Right atrium auricular region (tissue), 2 donors: Measurements from ENCODE around the gene GNG7. TPM values are rescaled to one million over a fixed set of nuclear protein-coding genes. Genes with fewer than 3 reads are reported as not detected.
"Not testable (repeated sequence)": the region's sequence is repeated elsewhere in the genome, so short reads cannot be mapped to it uniquely, and the experiment has no call there.

ENCODE experiments used
- DNase-seq: peaks from one replicate; pipeline ENCODE4 v3.0.0-alpha.2; 2019; ENCODE audit warnings: low spot score
- H3K27ac ChIP-seq, 2 donors: fragments of 200-600 bp; sonication (generic); 1 replicate in 1 of 2; 2 replicates in 1 of 2; pipeline ENCODE4 v1.5.1; 2016 to 2019
- H3K27me3 ChIP-seq, 2 donors: fragments of 200-600 bp; sonication (generic); one replicate each; pipeline versions ENCODE4 v1.5.1 to v1.6.0; 2017 to 2019
- H3K36me3 ChIP-seq: fragments of 200-600 bp; sonication (generic); one replicate; pipeline ENCODE4 v1.5.1; 2016
- H3K4me1 ChIP-seq, 2 donors: fragments of 200-600 bp; sonication (generic); one replicate each; pipeline versions ENCODE4 v1.5.1 to v1.6.0; 2017 to 2019
- H3K4me3 ChIP-seq, 2 donors: fragments of 200-600 bp; sonication (generic); 1 replicate in 1 of 2; 2 replicates in 1 of 2; pipeline ENCODE4 v1.5.1; 2017 to 2019; ENCODE audit warnings: mild to moderate bottlenecking in 1 of 2, moderate library complexity in 1 of 2
- H3K9me3 ChIP-seq, 2 donors: fragments of 200-600 bp; sonication (generic); one replicate each; pipeline ENCODE4 v1.5.1; 2019
- CTCF ChIP-seq, 2 donors: fragments of 200-600 bp; sonication (generic); IDR thresholded peaks; one replicate each; pipeline ENCODE4 v1.5.1; 2019; ENCODE audit warnings: antibody characterized with exemption in 2 of 2
- total RNA-seq, 2 donors: library from RNA; depleted of rRNA; stranded (reverse); fragments of >200 nt; gene quantifications; one replicate each; pipeline ENCODE4 v1.1.0, GENCODE V29; 2016

Gene GNG7
- total RNA-seq, 2 donors from 2014 or later: 18.0 to 22.8 TPM

DNA sequence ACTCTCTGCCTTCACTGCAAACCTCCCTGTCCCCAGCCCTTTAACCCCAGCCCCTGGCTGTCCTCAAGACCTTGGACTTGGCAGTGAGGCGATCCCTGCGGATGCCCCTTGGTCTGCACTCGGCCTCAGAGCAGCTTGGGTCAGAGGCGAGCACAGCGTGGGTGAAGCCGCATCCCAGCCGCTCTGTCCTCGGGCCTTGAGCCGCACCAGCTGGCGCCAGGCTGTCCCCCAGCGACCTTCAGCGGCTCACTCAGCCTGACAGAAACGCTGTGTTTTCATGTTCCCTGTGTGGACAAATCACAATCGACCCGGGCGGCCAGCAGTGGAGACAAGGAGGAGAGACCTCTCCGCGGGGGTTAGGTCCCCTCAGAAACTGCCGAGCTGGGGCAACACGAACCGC is 52.0 kb downstream of the GNG7 start:
- Histone ChIP-seq H3K4me3 (no peak overlapping the region), H3K9me3 (no peaks in the 10 kb centered on the region), H3K27ac (no peak overlapping the region), H3K27me3 (no peaks in the 10 kb centered on the region), H3K36me3 (no peaks in the 10 kb centered on the region), H3K4me1 (no peaks in the 10 kb centered on the region)
- no peak for TF ChIP-seq CTCF (IDR thresholded peaks at IDR 0.05)
- no peak for DNase-seq

DNA sequence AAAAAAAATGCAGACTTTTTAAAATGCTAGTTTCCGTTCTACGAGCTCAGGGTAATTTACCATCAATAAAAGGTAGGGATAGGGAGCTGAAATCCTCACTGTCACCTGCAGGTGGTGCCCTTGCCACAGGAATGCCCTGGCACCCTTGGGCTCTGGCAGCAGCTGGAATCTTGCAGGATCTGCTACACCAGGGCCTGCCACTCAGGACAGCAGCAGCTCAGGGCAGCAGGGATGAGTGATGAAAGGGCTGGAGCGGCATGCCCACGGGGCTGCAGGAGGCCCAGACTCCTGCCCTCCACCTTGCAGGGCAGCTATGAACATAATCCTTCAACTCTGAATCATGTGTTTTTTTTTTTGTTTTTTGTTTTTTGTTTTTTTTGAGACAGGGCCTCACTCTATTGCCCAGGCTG is 54.0 kb downstream of the GNG7 start:
- DNase-seq: no peak

DNA sequence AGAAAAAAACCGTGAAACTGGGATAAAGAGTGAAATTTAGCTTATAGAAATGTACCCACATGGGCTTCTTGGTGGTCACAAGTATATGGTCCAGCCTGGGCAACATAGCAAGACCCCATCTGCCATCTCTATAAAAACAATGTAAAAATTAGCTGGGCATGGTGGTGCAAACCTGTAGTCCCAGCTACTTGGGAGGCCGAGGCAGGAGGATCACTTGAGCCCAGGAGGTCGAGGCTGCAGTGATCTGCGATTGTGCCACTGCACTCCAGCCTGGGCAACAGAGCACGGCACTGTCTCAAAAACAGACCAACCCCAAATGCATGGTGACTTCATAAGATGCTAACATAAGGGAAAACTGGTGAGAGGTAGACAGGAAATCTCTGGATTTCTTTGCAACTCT is 54.4 kb downstream of the GNG7 start:
- no peak overlapping the region for H3K4me3 ChIP-seq
- H3K4me1 ChIP-seq: no peaks in the 10 kb centered on the region
- no peaks in the 10 kb centered on the region for H3K36me3 ChIP-seq
- DNase-seq: no peak
- H3K27ac ChIP-seq: no peak overlapping the region
- H3K9me3 ChIP-seq: no peaks in the 10 kb centered on the region
- no peak for TF ChIP-seq CTCF (IDR thresholded peaks at IDR 0.05)
- no peaks in the 10 kb centered on the region for H3K27me3 ChIP-seq

More for the DNA sequence above, 54.0 kb downstream of the GNG7 start:
- no peaks in the 10 kb centered on the region for H3K36me3 ChIP-seq
- H3K9me3 ChIP-seq: no peaks in the 10 kb centered on the region
- no peak overlapping the region for H3K27ac ChIP-seq
- no peaks in the 10 kb centered on the region for H3K4me1 ChIP-seq
- H3K4me3 ChIP-seq: no peak overlapping the region
- H3K27me3 ChIP-seq: no peaks in the 10 kb centered on the region
- peak; percentile 64 to 85 for TF ChIP-seq CTCF (IDR thresholded peaks at IDR 0.05)

- Histone ChIP-seq H3K4me3 (no peak overlapping the region), H3K27ac (no peak overlapping the region), H3K36me3 (no peaks in the 10 kb centered on the region), H3K9me3 (no peaks in the 10 kb centered on the region), H3K27me3 (no peaks in the 10 kb centered on the region), H3K4me1 (no peaks in the 10 kb centered on the region)
- TF ChIP-seq CTCF (IDR thresholded peaks at IDR 0.05): no peak
- DNase-seq: no peak
Observed at GRCh38 chr19:2646866-2647535, 55.5 kb downstream of the GNG7 start.

GRCh38 chr19:2645826-2646225 is 56.7 kb downstream of the GNG7 start:
- H3K9me3 ChIP-seq: no peaks in the 10 kb centered on the region
- H3K27ac ChIP-seq: no peak overlapping the region
- no peaks in the 10 kb centered on the region for H3K36me3 ChIP-seq
- DNase-seq: no peak
- TF ChIP-seq CTCF (IDR thresholded peaks at IDR 0.05): no peak
- H3K4me3 ChIP-seq: no peak overlapping the region
- H3K27me3 ChIP-seq: no peaks in the 10 kb centered on the region
- H3K4me1 ChIP-seq: no peaks in the 10 kb centered on the region

DNA sequence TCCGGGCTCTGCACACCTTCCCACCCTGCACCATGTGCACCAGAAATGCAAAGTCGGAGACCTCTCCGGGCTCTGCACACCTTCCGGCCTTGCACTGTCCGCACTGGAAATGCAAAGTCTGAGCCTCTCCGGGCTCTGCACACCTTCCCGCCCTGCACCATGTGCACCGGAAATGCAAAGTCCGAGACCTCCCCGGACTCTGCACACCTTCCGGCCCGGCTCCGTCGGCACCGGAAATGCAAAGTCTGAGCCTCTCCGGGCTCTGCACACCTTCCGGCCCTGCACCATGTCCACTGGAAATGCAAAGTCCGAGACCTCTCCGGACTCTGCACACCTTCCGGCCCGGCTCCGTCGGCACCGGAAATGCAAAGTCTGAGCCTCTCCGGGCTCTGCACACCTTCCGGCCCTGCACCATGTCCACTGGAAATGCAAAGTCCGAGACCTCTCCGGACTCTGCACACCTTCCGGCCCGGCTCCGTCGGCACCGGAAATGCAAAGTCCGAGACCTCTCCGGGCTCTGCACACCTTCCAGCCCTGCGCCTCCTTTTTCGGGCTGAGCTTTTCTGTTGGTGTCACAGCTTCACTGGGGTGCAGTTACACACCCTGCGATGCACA is 59.3 kb downstream of the GNG7 start:
- not testable (repeated sequence) for H3K4me1 ChIP-seq, H3K27me3 ChIP-seq, DNase-seq, H3K9me3 ChIP-seq, H3K4me3 ChIP-seq, H3K27ac ChIP-seq, H3K36me3 ChIP-seq
